ENCODE results near the gene NPC2. TPM values are rescaled to one million over a fixed set of nuclear protein-coding genes. Genes with fewer than 3 reads are reported as not detected.

NPC2 gene
- polyA plus RNA-seq, 1 donor from 2014 or later, result 46.8 TPM

- no peak overlapping the region for H3K4me2 ChIP-seq (ENCODE audit: low read length)
- H3K36me3 ChIP-seq (ENCODE audit: insufficient read depth, low read length), result no peaks in the 10 kb centered on the region
- H3K27ac ChIP-seq (ENCODE audit: low read length), result no peak overlapping the region
- no peak overlapping the region for H3K9ac ChIP-seq (ENCODE audit: low read length)
- H4K20me1 ChIP-seq (ENCODE audit: insufficient read depth), result no peaks in the 10 kb centered on the region
- H3K9me2 ChIP-seq (ENCODE audit: insufficient read depth, low read length), result no peaks in the 10 kb centered on the region
- no peak overlapping the region for H3K4me3 ChIP-seq (ENCODE audit: low read length)
- no peak overlapping the region for H2AFZ ChIP-seq (ENCODE audit: low read depth, low read length)
- H3K9me3 ChIP-seq (ENCODE audit: low read length), result no peaks in the 10 kb centered on the region
- no peaks in the 10 kb centered on the region for H3K79me2 ChIP-seq (replicated peaks; ENCODE audit: insufficient read depth, low read length)
- no peaks in the 10 kb centered on the region for H3F3A ChIP-seq (ENCODE audit: insufficient read depth, low read length, poor library complexity, severe bottlenecking)
- no peak for TF ChIP-seq EP300 (conservative IDR thresholded peaks at IDR 0.05; ENCODE audit: poor library complexity, severe bottlenecking)
- TF ChIP-seq SMC3 (conservative IDR thresholded peaks at IDR 0.05; ENCODE audit: poor library complexity), result no peak
- TF ChIP-seq TAF1 (IDR thresholded peaks at IDR 0.05; ENCODE audit: low read depth), result no peak
- no peak for TF ChIP-seq MXI1 (conservative IDR thresholded peaks at IDR 0.05; ENCODE audit: poor library complexity, severe bottlenecking)
- TF ChIP-seq REST (IDR thresholded peaks at IDR 0.05; ENCODE audit: borderline replicate concordance), result no peak
- no peak for TF ChIP-seq EZH2 (IDR thresholded peaks at IDR 0.05; ENCODE audit: borderline replicate concordance, insufficient read depth, low read length, poor library complexity, severe bottlenecking)
- TF ChIP-seq RAD21 (conservative IDR thresholded peaks at IDR 0.05), result no peak
- no peak for TF ChIP-seq CTCF (IDR thresholded peaks at IDR 0.05; ENCODE audit: poor library complexity, severe bottlenecking)
- TF ChIP-seq POLR2AphosphoS5 (IDR thresholded peaks at IDR 0.05), result no peak
- no peaks in the 10 kb centered on the region for H3K27me3 ChIP-seq (ENCODE audit: insufficient read depth, low read depth, low read length)
Observed at GRCh38 chr14:74509587-74510222, 16.6 kb upstream of the NPC2 start.

- Histone ChIP-seq H3K9me2 (ENCODE audit: insufficient read depth, low read length) (no peaks in the 10 kb centered on the region), H3K9me3 (ENCODE audit: low read length) (no peaks in the 10 kb centered on the region), H3K27ac (ENCODE audit: low read length) (no peak overlapping the region), H4K20me1 (ENCODE audit: insufficient read depth) (no peaks in the 10 kb centered on the region), H2AFZ (ENCODE audit: low read depth, low read length) (no peak overlapping the region), H3K79me2 (replicated peaks; ENCODE audit: insufficient read depth, low read length) (no peaks in the 10 kb centered on the region), H3F3A (ENCODE audit: insufficient read depth, low read length, poor library complexity, severe bottlenecking) (no peaks in the 10 kb centered on the region), H3K36me3 (ENCODE audit: insufficient read depth, low read length) (no peaks in the 10 kb centered on the region), H3K4me2 (ENCODE audit: low read length) (no peak overlapping the region), H3K4me3 (ENCODE audit: low read length) (no peak overlapping the region), H3K27me3 (ENCODE audit: insufficient read depth, low read depth, low read length) (no peaks in the 10 kb centered on the region), H3K9ac (ENCODE audit: low read length) (no peak overlapping the region)
- TF ChIP-seq POLR2AphosphoS5 (IDR thresholded peaks at IDR 0.05) (no peak), MXI1 (conservative IDR thresholded peaks at IDR 0.05; ENCODE audit: poor library complexity, severe bottlenecking) (no peak), CTCF (IDR thresholded peaks at IDR 0.05; ENCODE audit: poor library complexity, severe bottlenecking) (no peak), REST (IDR thresholded peaks at IDR 0.05; ENCODE audit: borderline replicate concordance) (no peak), EZH2 (IDR thresholded peaks at IDR 0.05; ENCODE audit: borderline replicate concordance, insufficient read depth, low read length, poor library complexity, severe bottlenecking) (no peak), RAD21 (conservative IDR thresholded peaks at IDR 0.05) (no peak), EP300 (conservative IDR thresholded peaks at IDR 0.05; ENCODE audit: poor library complexity, severe bottlenecking) (no peak), SMC3 (conservative IDR thresholded peaks at IDR 0.05; ENCODE audit: poor library complexity) (no peak), TAF1 (IDR thresholded peaks at IDR 0.05; ENCODE audit: low read depth) (no peak)
Observed at GRCh38 chr14:74508844-74509428, 15.8 kb upstream of the NPC2 start.

Measured in neural cell (in vitro differentiated cells).